Stimulated activated CD8-positive, alpha-beta memory T cell treated with anti-CD3 and anti-CD28 coated beads, Interleukin-2, amount 100 ng/mL, for 48 hours (primary cell): ENCODE measurements around the gene TRIM7.
"Not testable (repeated sequence)": the region's sequence is repeated elsewhere in the genome, so short reads cannot be mapped to it uniquely, and the experiment has no call there.

Source experiments
- DNase-seq, 2 donors: peaks; one replicate each; pipeline ENCODE4 v3.0.0-alpha.2; 2020; ENCODE audit warnings: low read depth in 2 of 2

The TRIM7 gene

GRCh38 chr5:181173027-181173419 lies 32.0 kb downstream of the TRIM7 start:
- no peak for DNase-seq

- DNase-seq = no peak
These were observed 33.2 kb downstream of the TRIM7 start for GRCh38 chr5:181171782-181172181.

GRCh38 chr5:181170996-181171395 lies 34.0 kb downstream of the TRIM7 start:
- DNase-seq = no peak

GRCh38 chr5:181170237-181170825 lies 34.7 kb downstream of the TRIM7 start:
- DNase-seq = no peak

GRCh38 chr5:181169459-181170236 lies 35.3 kb downstream of the TRIM7 start:
- DNase-seq = peak; percentile 77 to 91

- no peak for DNase-seq
These were observed 36.3 kb downstream of the TRIM7 start for GRCh38 chr5:181168595-181169118.

GRCh38 chr5:181167814-181168488 lies 37.0 kb downstream of the TRIM7 start:
- no peak for DNase-seq

GRCh38 chr5:181166812-181167733 lies 37.9 kb downstream of the TRIM7 start:
- DNase-seq = no peak

- no peak for DNase-seq
These were observed 40.7 kb downstream of the TRIM7 start for GRCh38 chr5:181164076-181164952.

GRCh38 chr5:181163487-181164075 lies 41.4 kb downstream of the TRIM7 start:
- DNase-seq = no peak

- DNase-seq = no peak
These were observed 43.3 kb downstream of the TRIM7 start for GRCh38 chr5:181161534-181162175.

- not testable (repeated sequence) for DNase-seq
These were observed 44.1 kb downstream of the TRIM7 start for GRCh38 chr5:181160755-181161533.

- DNase-seq = peak; percentile 57 to 80
These were observed 44.7 kb downstream of the TRIM7 start for GRCh38 chr5:181160152-181160754.

- peak; percentile 84 to 92 for DNase-seq
These were observed 45.5 kb downstream of the TRIM7 start for GRCh38 chr5:181159286-181160151.

GRCh38 chr5:181158869-181159268 lies 46.1 kb downstream of the TRIM7 start:
- no peak for DNase-seq

GRCh38 chr5:181156758-181157157 lies 48.2 kb downstream of the TRIM7 start:
- DNase-seq = no peak

- no peak for DNase-seq
These were observed 51.2 kb downstream of the TRIM7 start for GRCh38 chr5:181153814-181154213.
